ENCODE results near the gene PRLR. TPM values are rescaled to one million over a fixed set of nuclear protein-coding genes. Genes with fewer than 3 reads are reported as not detected.

The PRLR gene
- total RNA-seq, 2 donors from 2014 or later, result 4.1 to 6.5 TPM

- no peaks in the 10 kb centered on the region for H3K4me1 ChIP-seq (ENCODE audit: control insufficient read depth, insufficient read depth, low read length)
- WGBS, 2 experiments (ENCODE audit: insufficient coverage in 1 of 2, insufficient read length in 1 of 2), result 94 to 100% methylated on average over 1 to 3 of the region's 4 CpGs
- H3K27ac Mint-ChIP-seq, result no peak overlapping the region
- H3K9me3 ChIP-seq (ENCODE audit: control insufficient read depth, low read length), result no peaks in the 10 kb centered on the region
- H3K9ac ChIP-seq (ENCODE audit: extremely low read depth, low read length, poor library complexity, severe bottlenecking), result no peak overlapping the region
- no peaks in the 10 kb centered on the region for H3K36me3 Mint-ChIP-seq (ENCODE audit: low read depth)
- H3K27me3 ChIP-seq (ENCODE audit: control insufficient read depth, insufficient read depth, low read length, poor library complexity, severe bottlenecking), result no peaks in the 10 kb centered on the region
- TF ChIP-seq CTCF (conservative IDR thresholded peaks at IDR 0.05), result no peak
- no peaks in the 10 kb centered on the region for H3K4me1 Mint-ChIP-seq
- no peak overlapping the region for H3K27ac ChIP-seq (ENCODE audit: low read depth, low read length)
- no peak for DNase-seq
- no peaks in the 10 kb centered on the region for H3K9me3 Mint-ChIP-seq
- H3K4me3 Mint-ChIP-seq, result no peak overlapping the region
- no peaks in the 10 kb centered on the region for H3K36me3 ChIP-seq (ENCODE audit: control insufficient read depth, insufficient read depth, low read length)
- H3K4me3 ChIP-seq (ENCODE audit: low read length), result no peak overlapping the region
- no peaks in the 10 kb centered on the region for H3K27me3 Mint-ChIP-seq (ENCODE audit: insufficient read depth)
Observed at GRCh38 chr5:35029333-35029732, 201.0 kb downstream of the PRLR start.

- Mint-ChIP-seq H3K4me3 (no peak overlapping the region), H3K4me1 (no peaks in the 10 kb centered on the region), H3K36me3 (ENCODE audit: low read depth) (no peaks in the 10 kb centered on the region), H3K27me3 (ENCODE audit: insufficient read depth) (no peaks in the 10 kb centered on the region), H3K27ac (no peak overlapping the region), H3K9me3 (no peaks in the 10 kb centered on the region)
- Histone ChIP-seq H3K4me1 (ENCODE audit: control insufficient read depth, insufficient read depth, low read length) (no peaks in the 10 kb centered on the region), H3K27me3 (ENCODE audit: control insufficient read depth, insufficient read depth, low read length, poor library complexity, severe bottlenecking) (no peaks in the 10 kb centered on the region), H3K9ac (ENCODE audit: extremely low read depth, low read length, poor library complexity, severe bottlenecking) (no peak overlapping the region), H3K4me3 (ENCODE audit: low read length) (no peak overlapping the region), H3K9me3 (ENCODE audit: control insufficient read depth, low read length) (no peaks in the 10 kb centered on the region), H3K27ac (ENCODE audit: low read depth, low read length) (no peak overlapping the region), H3K36me3 (ENCODE audit: control insufficient read depth, insufficient read depth, low read length) (no peaks in the 10 kb centered on the region)
- no peak for TF ChIP-seq CTCF (conservative IDR thresholded peaks at IDR 0.05)
- WGBS, 2 experiments (ENCODE audit: insufficient coverage in 1 of 2, insufficient read length in 1 of 2), result 94 to 97% methylated on average over 5 of the region's 5 CpGs
- DNase-seq, result no peak
Observed at GRCh38 chr5:35026941-35027340, 203.3 kb downstream of the PRLR start.

- DNase-seq, result no peak
- Mint-ChIP-seq H3K4me1 (no peaks in the 10 kb centered on the region), H3K4me3 (no peak overlapping the region), H3K9me3 (no peaks in the 10 kb centered on the region), H3K27ac (no peak overlapping the region), H3K36me3 (ENCODE audit: low read depth) (no peaks in the 10 kb centered on the region), H3K27me3 (ENCODE audit: insufficient read depth) (no peaks in the 10 kb centered on the region)
- Histone ChIP-seq H3K4me1 (ENCODE audit: control insufficient read depth, insufficient read depth, low read length) (no peaks in the 10 kb centered on the region), H3K4me3 (ENCODE audit: low read length) (no peak overlapping the region), H3K36me3 (ENCODE audit: control insufficient read depth, insufficient read depth, low read length) (no peaks in the 10 kb centered on the region), H3K9ac (ENCODE audit: extremely low read depth, low read length, poor library complexity, severe bottlenecking) (no peak overlapping the region), H3K9me3 (ENCODE audit: control insufficient read depth, low read length) (no peaks in the 10 kb centered on the region), H3K27ac (ENCODE audit: low read depth, low read length) (no peak overlapping the region), H3K27me3 (ENCODE audit: control insufficient read depth, insufficient read depth, low read length, poor library complexity, severe bottlenecking) (no peaks in the 10 kb centered on the region)
- no peak for TF ChIP-seq CTCF (conservative IDR thresholded peaks at IDR 0.05)
- WGBS, 2 experiments (ENCODE audit: insufficient coverage in 1 of 2, insufficient read length in 1 of 2), result 95 to 96% methylated on average over 4 to 5 of the region's 5 CpGs
Observed at GRCh38 chr5:35026280-35026840, 203.9 kb downstream of the PRLR start.

Measured in endodermal cell (in vitro differentiated cells).